GM20000 (cell line): ENCODE measurements around the gene OGFRL1.

ENCODE experiments used
- DNase-seq: peaks from one replicate; pipeline ENCODE4 v3.0.0; 2012; ENCODE audit warnings: low spot score
- TF ChIP-seq, protein P1 (sequence below): IDR thresholded peaks from 2 replicates; pipeline ENCODE4 v1.5.1; 2012; ENCODE audit warnings: mild to moderate bottlenecking, control low read depth; ENCODE audit errors: extremely low read depth, missing control alignments

The OGFRL1 gene

DNA sequence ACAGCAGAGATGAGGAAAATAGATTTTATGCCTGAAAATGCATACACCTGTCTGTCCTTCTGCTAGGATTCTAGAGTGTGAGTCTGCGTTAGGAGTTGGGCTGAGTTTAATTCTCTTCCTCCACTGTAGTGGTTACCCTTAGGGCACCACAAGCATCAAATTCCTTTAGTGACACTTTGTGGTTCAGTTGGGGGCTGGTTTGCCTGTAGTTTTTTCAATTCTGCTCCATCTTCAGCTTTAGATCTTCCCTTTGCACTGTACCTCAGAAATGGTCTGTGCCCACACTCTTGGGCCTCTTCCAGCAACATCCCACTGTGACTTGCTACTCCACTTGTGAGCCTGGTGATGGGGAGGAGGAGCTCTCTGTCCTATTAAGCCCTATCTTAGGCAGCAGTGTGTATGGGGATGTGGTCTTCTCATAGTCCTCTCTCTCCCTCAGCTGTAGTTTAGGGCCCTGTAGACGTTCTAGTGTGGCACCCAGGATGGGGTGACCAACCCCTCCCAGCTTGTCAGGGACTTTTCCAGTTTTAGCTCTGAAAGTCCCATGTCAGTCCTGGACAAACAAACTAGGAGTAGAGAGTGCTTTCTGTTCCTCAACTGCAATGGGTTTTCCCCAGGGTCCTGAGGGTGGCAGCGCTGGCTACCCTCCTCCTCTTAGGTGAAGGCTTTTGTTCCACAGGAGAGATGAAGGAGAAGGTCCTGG lies 19.7 kb upstream of the OGFRL1 start:
- DNase-seq = peak; percentile 24
- TF ChIP-seq, protein P1, sequence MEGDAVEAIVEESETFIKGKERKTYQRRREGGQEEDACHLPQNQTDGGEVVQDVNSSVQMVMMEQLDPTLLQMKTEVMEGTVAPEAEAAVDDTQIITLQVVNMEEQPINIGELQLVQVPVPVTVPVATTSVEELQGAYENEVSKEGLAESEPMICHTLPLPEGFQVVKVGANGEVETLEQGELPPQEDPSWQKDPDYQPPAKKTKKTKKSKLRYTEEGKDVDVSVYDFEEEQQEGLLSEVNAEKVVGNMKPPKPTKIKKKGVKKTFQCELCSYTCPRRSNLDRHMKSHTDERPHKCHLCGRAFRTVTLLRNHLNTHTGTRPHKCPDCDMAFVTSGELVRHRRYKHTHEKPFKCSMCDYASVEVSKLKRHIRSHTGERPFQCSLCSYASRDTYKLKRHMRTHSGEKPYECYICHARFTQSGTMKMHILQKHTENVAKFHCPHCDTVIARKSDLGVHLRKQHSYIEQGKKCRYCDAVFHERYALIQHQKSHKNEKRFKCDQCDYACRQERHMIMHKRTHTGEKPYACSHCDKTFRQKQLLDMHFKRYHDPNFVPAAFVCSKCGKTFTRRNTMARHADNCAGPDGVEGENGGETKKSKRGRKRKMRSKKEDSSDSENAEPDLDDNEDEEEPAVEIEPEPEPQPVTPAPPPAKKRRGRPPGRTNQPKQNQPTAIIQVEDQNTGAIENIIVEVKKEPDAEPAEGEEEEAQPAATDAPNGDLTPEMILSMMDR = no peak

DNA sequence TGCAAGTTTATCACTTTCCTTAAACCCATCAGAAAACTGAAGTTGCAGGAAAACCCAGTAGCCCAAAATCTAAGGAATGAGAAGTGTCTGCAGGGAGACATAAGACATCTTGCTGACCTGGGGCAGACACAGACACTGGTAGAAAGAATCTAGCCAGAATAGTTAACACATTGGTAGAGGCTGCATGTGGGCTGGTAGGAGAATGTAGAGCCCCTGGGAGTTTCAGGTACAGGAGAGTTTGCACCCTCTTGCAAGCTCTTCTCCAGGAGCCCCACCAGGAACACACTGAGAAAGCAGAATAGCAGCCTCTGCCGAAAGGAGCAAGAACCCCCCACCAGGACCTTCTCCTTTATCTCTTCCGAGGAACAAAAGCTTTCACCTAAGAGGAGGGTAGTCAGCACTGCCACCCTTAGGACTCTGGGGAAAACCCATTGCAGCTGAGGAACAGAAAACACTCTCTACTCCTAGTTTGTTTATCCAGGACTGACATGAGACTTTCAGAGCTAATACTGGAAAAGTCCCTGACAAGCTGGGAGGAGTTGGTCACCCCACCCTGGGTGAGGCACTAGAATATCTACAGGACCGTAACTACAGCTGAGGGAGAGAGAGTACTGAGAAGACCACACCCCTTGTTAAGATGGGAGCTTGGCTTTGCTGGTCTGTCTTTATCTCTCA lies 10.5 kb upstream of the OGFRL1 start:
- TF ChIP-seq, protein P1 = no peak
- no peak for DNase-seq

DNA sequence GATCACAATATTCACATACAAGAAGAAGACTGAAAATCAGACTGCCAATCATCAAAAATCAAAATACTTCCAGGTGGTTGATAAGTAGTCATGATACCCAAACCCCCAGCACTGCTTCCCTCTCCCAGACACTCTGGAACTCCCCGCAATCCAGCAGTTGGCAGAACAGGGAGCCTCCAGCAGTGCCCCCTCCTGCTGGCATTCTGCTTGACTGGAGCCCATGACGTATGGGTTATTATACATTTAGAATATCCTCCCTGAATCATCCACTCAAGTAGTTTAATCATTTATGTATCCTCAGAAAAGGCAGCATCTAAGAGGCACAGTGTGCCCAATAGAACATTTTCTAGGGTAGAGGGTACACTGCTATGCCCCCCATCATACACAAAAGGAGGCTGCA lies 9.3 kb upstream of the OGFRL1 start:
- no peak for DNase-seq
- TF ChIP-seq, protein P1 = no peak

DNA sequence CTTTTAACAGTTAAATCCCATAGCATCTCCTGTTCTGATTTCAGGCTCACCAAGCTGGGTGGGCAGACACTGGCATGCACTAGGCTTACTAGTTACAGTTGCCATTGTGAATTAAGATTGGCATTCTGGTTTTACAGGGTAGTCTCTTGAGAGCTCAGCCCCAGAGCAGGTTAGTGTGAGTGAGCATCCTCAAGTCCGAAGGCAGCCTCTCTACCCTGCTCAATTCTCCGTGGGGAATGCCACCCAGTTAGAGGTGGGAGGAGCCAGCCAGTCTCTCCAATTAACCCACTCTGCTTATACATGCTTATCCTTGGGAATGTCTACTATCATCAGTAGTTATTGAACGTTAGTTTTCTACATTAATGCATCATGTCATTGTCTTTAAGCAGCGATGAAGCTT lies 8.9 kb upstream of the OGFRL1 start:
- TF ChIP-seq, protein P1 = no peak
- DNase-seq = no peak

DNA sequence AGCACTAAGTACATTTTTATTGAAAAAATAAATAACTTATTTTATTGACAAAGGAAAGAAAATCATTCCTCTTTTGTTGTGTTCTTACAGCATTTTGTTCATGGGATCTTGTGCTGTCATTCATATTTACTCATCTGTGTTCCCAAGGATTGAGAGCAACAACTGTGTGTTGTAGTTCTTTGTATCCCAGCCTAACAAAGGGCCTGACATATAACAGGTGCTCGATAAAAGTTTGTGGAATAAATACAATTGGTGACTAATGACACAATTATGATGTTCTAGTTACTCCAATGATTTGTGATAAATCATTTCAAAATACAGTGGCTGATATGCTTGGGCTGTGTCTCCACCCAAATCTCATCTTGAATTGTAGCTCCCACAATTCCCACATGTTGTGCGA lies 7.9 kb upstream of the OGFRL1 start:
- TF ChIP-seq, protein P1 = no peak
- no peak for DNase-seq

DNA sequence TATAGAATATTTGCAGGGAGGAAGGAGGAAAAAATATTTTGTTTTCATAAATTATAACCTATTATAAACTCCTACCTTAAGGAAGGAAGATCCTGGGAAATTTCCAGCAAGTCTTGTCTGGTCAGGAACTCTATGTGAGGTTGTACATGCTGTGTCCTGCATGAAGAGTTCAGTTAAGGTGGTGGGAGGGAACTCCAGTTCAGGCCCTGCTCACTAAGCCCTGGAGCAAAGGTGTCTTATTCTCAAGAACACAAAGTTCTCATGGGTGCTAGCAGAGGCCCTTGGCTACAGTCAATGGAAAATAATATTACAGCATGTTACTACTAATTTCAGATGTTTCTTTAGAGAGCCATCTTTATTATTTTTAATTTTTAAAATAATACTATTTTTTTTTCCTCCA lies 3.8 kb upstream of the OGFRL1 start:
- TF ChIP-seq, protein P1 = no peak
- DNase-seq = no peak

DNA sequence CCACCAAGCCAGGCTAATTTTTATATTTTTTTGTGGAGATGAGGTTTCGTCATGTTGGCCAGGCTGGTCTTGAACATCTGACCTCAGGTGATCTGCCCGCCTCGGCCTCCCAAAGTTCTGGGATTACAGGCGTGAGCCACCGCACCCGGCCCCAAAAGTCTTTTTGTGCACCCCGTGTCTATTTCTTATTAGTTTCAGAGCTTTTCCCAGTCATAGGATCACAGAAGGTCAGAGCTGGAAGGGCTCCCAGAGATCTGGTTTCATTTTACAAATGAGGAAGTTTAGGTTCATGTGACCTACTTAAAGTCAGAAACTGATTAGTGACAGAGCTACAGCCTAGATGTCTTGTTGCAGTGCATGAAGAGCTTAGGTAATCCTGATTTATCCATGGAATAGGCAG lies 1.6 kb upstream of the OGFRL1 start:
- DNase-seq = no peak
- TF ChIP-seq, protein P1 = no peak
